GM23248 (cell line): ENCODE data around the gene IRAK1BP1.

Experiments used
- EZH2 ChIP-seq: fragments of 200-600 bp; sonication (generic); IDR thresholded peaks from 2 replicates; pipeline ENCODE4 v1.6.1; 2018; ENCODE audit warnings: antibody characterized with exemption, mild to moderate bottlenecking; ENCODE audit not compliant: insufficient read depth, poor library complexity, severe bottlenecking
- EZH2phosphoT487 ChIP-seq: fragments of 200-600 bp; sonication (generic); IDR thresholded peaks from 2 replicates; pipeline ENCODE4 v1.6.1; 2018; ENCODE audit warnings: antibody characterized with exemption, moderate library complexity, mild to moderate bottlenecking, low read depth; ENCODE audit not compliant: insufficient read depth

DNA sequence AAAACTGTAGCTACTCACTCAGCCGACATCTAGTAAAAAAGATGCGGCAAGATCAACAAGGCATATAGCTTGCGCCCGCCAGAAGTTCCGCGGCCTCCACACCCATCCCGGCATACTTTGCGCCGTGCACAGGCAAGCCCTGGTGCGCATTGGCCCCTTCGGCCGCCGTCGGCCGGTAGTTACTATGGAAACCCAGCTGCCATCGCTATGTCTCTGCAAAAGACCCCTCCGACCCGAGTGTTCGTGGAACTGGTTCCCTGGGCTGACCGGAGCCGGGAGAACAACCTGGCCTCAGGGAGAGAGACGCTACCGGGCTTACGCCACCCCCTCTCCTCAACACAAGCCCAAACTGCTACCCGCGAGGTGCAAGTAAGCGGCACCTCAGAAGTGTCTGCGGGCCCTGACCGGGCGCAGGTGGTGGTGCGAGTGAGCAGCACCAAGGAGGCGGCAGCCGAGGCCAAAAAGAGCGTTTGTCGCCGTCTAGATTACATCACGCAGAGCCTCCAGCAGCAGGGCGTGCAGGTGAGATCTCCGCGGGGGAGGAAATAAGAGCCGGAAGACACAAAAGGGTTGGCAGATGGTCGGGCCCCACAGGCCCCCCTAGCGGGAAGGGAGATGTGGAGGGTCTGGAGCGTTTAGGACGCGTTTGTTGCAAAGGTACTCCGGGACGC is at the start of gene IRAK1BP1:
- TF ChIP-seq EZH2phosphoT487 (no peak), EZH2 (no peak)
